Measurements from ENCODE around the gene CYTH1. TPM values are rescaled to one million over a fixed set of nuclear protein-coding genes. Genes with fewer than 3 reads are reported as not detected.

CYTH1 gene
- total and polyA plus RNA-seq, 2 donors (not counting 1 experiment from before 2014, with no cell fraction given): 255 to 353 TPM

DNA sequence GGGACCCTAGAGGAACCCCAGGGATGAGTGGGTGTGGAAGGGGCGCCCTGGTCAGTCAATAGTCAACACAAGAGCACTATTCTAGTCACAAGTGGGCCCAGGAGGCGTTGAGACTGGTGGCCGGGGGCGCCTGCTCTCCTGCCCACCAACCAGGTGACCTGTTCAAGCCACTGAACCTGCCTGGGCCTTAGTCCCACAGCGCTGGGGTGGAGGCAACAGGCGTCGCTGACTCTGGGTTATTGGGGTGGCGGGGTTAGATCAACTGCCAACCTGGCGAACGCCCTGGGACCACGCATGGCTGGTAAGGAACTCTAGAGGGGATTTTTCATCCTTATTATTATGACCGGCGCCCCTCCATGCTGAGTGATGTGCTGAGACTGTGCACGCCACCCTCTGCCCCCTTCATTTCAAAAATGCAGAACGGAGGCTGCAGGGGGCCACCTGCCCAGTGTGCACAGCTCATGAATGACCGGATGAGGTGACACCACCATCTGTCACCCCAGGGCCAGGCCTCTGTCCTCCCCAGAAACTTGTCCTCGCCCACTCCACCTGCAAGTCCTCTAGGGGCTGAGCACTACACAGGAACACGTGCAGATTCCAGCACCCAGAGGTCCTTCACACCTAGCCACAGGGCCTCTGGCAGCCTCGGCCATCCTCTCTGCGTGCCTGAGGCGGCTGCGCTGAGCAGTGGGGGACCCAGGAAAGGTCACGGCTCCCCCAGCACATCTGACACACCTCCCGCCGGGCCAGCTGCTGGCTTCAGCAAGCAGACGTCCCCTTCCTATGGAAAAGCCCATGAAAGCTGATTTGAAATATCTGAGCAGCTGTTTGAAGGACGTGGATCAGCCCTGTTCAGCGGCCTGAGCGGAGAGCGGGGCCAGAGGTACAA, 153.3 kb downstream of the CYTH1 start:
- CTCF ChIA-PET: no interaction called here
- H3K4me2 ChIP-seq (replicated peaks; ENCODE audit: low read depth, low read length, poor library complexity, severe bottlenecking): no peak overlapping the region
- no peaks in the 10 kb centered on the region for H3K9me3 ChIP-seq (ENCODE audit: control extremely low read depth in 1 of 3, control insufficient read depth in 2 of 3, insufficient read depth in 1 of 3, low read length in 2 of 3)
- H3K4me3 Mint-ChIP-seq: no peak overlapping the region
- ATAC-seq (ENCODE audit: low read depth): no peak
- peaks cover 0 to 13% of the 10 kb centered on the region in 2 donors for H3K4me1 ChIP-seq (ENCODE audit: control insufficient read depth in 2 of 2, insufficient read depth in 2 of 2, low read length in 2 of 2)
- H3K27me3 Mint-ChIP-seq: peaks cover 7% of the 10 kb centered on the region
- no peak overlapping the region for H3K9ac ChIP-seq (ENCODE audit: low read length)
- H3K27me3 ChIP-seq (replicated peaks in 1 of 4; ENCODE audit: control extremely low read depth in 1 of 4, control insufficient read depth in 3 of 4, insufficient read depth in 4 of 4, low read length in 3 of 4): no peaks in the 10 kb centered on the region
- H3K79me2 ChIP-seq (ENCODE audit: control insufficient read depth, insufficient read depth, low read length): no peaks in the 10 kb centered on the region
- POLR2A ChIA-PET: no interaction called here
- 94% methylated on average over 23 of the region's 30 CpGs for WGBS (ENCODE audit: insufficient coverage)
- peaks cover 15% of the 10 kb centered on the region for H3K4me1 Mint-ChIP-seq
- no peak overlapping the region for H3K27ac Mint-ChIP-seq
- no peak overlapping the region for H3K27ac ChIP-seq (ENCODE audit: low read length in 2 of 2)
- H3K9me3 Mint-ChIP-seq (ENCODE audit: insufficient read depth): no peaks in the 10 kb centered on the region
- H3K4me3 ChIP-seq (ENCODE audit: control extremely low read depth in 1 of 5, extremely low read depth in 1 of 5, insufficient read depth in 1 of 5, low read depth in 2 of 5, low read length in 4 of 5): no peak overlapping the region
- H2AFZ ChIP-seq (ENCODE audit: insufficient read depth, low read depth, low read length, poor library complexity, severe bottlenecking): no peak overlapping the region
- no peaks in the 10 kb centered on the region for H4K20me1 ChIP-seq (ENCODE audit: control insufficient read depth, insufficient read depth, low read length, poor library complexity, severe bottlenecking)
- no peaks in the 10 kb centered on the region for H3K36me3 ChIP-seq (replicated peaks in 1 of 2; ENCODE audit: control extremely low read depth in 1 of 2, control insufficient read depth in 1 of 2, extremely low read depth in 1 of 2, insufficient read depth in 2 of 2, low read length in 1 of 2)
- intact Hi-C loops (cut with micrococcal nuclease): no loop called here
- no peak for DNase-seq
- TF ChIP-seq, protein P1, sequence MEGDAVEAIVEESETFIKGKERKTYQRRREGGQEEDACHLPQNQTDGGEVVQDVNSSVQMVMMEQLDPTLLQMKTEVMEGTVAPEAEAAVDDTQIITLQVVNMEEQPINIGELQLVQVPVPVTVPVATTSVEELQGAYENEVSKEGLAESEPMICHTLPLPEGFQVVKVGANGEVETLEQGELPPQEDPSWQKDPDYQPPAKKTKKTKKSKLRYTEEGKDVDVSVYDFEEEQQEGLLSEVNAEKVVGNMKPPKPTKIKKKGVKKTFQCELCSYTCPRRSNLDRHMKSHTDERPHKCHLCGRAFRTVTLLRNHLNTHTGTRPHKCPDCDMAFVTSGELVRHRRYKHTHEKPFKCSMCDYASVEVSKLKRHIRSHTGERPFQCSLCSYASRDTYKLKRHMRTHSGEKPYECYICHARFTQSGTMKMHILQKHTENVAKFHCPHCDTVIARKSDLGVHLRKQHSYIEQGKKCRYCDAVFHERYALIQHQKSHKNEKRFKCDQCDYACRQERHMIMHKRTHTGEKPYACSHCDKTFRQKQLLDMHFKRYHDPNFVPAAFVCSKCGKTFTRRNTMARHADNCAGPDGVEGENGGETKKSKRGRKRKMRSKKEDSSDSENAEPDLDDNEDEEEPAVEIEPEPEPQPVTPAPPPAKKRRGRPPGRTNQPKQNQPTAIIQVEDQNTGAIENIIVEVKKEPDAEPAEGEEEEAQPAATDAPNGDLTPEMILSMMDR (IDR thresholded peaks at IDR 0.05): no peak
- TF ChIP-seq EZH2 (IDR thresholded peaks at IDR 0.05; ENCODE audit: borderline replicate concordance, insufficient read depth, low read depth, low read length, poor library complexity, severe bottlenecking): no peak

Measured in B cell (primary cell).